Measurements from ENCODE around the gene USP24. TPM values are rescaled to one million over a fixed set of nuclear protein-coding genes. Genes with fewer than 3 reads are reported as not detected.

The USP24 gene
- polyA plus RNA-seq, 2 donors = 7.4 to 7.6 TPM

DNA sequence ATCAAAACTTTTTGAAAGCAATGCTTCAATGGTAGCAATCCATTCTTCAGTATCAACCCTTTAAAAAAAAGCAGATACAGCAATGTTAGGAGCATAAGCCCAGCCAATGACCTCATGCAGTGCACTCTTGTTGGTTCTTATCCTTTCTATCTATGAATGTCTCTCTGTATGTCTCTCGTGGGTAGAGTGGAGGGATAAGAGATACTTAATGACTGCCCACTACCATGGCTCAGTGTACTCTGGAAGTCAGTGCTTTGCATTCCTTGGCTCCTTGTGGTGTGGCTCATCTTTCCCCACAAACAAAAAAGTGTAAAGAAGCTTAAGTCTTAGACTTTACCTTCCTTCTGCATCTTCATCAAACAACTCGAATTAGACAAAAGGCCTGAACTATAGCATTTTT, 125.5 kb downstream of the USP24 start:
- Histone ChIP-seq H3K36me3 (ENCODE audit: control insufficient read depth in 2 of 2, insufficient read depth in 2 of 2, low read length in 1 of 2) (peaks cover 3 to 15% of the 10 kb centered on the region in 2 donors), H3K9me3 (ENCODE audit: control insufficient read depth in 2 of 2, insufficient read depth in 1 of 2, low read depth in 1 of 2, low read length in 1 of 2) (no peaks in the 10 kb centered on the region), H3K27ac (ENCODE audit: low read depth in 2 of 2, low read length in 1 of 2) (no peak overlapping the region), H3K4me3 (ENCODE audit: low read depth in 1 of 2, low read length in 2 of 2) (no peak overlapping the region), H3K27me3 (ENCODE audit: control insufficient read depth in 1 of 2, insufficient read depth in 2 of 2, low read length in 2 of 2) (no peaks in the 10 kb centered on the region), H3K4me1 (ENCODE audit: control insufficient read depth in 2 of 2, insufficient read depth in 2 of 2, low read length in 1 of 2) (no peaks in the 10 kb centered on the region)
- WGBS, 2 donors = 77 to 90% methylated on average over 2 of the region's 2 CpGs

DNA sequence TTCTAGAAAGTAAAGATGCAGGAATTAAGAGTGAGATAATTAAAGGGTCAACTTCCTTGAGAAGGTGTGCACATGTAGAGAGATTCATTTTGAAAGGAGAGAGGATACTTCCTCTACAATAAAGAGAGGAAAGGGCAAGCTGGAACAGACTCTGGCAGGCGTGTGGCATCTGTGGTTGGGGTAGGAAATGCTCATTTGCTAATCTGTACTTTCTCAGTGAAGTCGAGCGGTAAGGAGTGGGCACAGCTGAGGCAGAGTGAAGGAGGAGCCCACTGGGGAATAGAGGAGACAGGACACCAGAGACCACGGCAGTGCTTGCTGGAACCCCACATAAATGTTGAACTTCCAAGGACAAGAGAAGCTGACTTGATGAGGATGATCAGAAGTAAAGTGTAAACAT, 126.8 kb downstream of the USP24 start:
- WGBS, 2 donors = 75 to 77% methylated on average over 4 of the region's 4 CpGs
- Histone ChIP-seq H3K27me3 (ENCODE audit: control insufficient read depth in 1 of 2, insufficient read depth in 2 of 2, low read length in 2 of 2) (no peaks in the 10 kb centered on the region), H3K4me1 (ENCODE audit: control insufficient read depth in 2 of 2, insufficient read depth in 2 of 2, low read length in 1 of 2) (no peaks in the 10 kb centered on the region), H3K4me3 (ENCODE audit: low read depth in 1 of 2, low read length in 2 of 2) (no peak overlapping the region), H3K36me3 (ENCODE audit: control insufficient read depth in 2 of 2, insufficient read depth in 2 of 2, low read length in 1 of 2) (peaks cover 4 to 12% of the 10 kb centered on the region in 2 donors), H3K27ac (ENCODE audit: low read depth in 2 of 2, low read length in 1 of 2) (no peak overlapping the region), H3K9me3 (ENCODE audit: control insufficient read depth in 2 of 2, insufficient read depth in 1 of 2, low read depth in 1 of 2, low read length in 1 of 2) (no peaks in the 10 kb centered on the region)

DNA sequence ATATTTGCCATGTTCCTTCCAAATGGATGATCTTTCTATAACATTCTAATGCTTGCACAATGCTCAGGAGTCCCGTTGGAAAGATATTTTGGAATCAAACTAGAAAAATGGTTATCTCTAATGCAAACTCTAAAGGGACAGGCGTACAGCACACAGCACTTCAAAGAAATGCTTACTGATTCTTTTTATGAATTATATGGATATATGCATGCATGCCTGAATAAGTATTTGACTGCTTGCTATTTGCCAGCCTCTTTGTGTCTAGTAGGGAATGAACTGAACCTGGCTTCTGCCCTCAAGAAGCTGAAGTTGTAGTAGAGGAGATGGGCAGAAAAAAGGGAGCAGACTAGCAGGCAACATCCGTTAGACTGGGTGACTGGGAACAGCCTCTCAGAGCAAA, 127.7 kb downstream of the USP24 start:
- H3K36me3 ChIP-seq (ENCODE audit: control insufficient read depth in 2 of 2, insufficient read depth in 2 of 2, low read length in 1 of 2) = peaks cover 8 to 14% of the 10 kb centered on the region in 2 donors

GRCh38 chr1:55084257-55084656, 130.9 kb downstream of the USP24 start:
- no peak overlapping the region for H3K4me3 ChIP-seq (ENCODE audit: low read depth in 1 of 2, low read length in 2 of 2)

More for the DNA sequence above, 127.7 kb downstream of the USP24 start:
- Histone ChIP-seq H3K9me3 (ENCODE audit: control insufficient read depth in 2 of 2, insufficient read depth in 1 of 2, low read depth in 1 of 2, low read length in 1 of 2) (no peaks in the 10 kb centered on the region), H3K4me1 (ENCODE audit: control insufficient read depth in 2 of 2, insufficient read depth in 2 of 2, low read length in 1 of 2) (no peaks in the 10 kb centered on the region), H3K27me3 (ENCODE audit: control insufficient read depth in 1 of 2, insufficient read depth in 2 of 2, low read length in 2 of 2) (no peaks in the 10 kb centered on the region), H3K27ac (ENCODE audit: low read depth in 2 of 2, low read length in 1 of 2) (no peak overlapping the region), H3K4me3 (ENCODE audit: low read depth in 1 of 2, low read length in 2 of 2) (no peak overlapping the region)
- WGBS, 2 donors = 81 to 82% methylated on average over 3 of the region's 3 CpGs

GRCh38 chr1:55081905-55082296, 133.3 kb downstream of the USP24 start:
- no peaks in the 10 kb centered on the region for H3K27me3 ChIP-seq (ENCODE audit: control insufficient read depth in 1 of 2, insufficient read depth in 2 of 2, low read length in 2 of 2)
- no peaks in the 10 kb centered on the region for H3K4me1 ChIP-seq (ENCODE audit: control insufficient read depth in 2 of 2, insufficient read depth in 2 of 2, low read length in 1 of 2)
- H3K36me3 ChIP-seq (ENCODE audit: control insufficient read depth in 2 of 2, insufficient read depth in 2 of 2, low read length in 1 of 2) = peaks cover 9 to 18% of the 10 kb centered on the region in 2 donors
- 54 to 59% methylated on average over 2 of the region's 2 CpGs for WGBS, 2 donors
- H3K4me3 ChIP-seq (ENCODE audit: low read depth in 1 of 2, low read length in 2 of 2) = no peak overlapping the region
- H3K9me3 ChIP-seq (ENCODE audit: control insufficient read depth in 2 of 2, insufficient read depth in 1 of 2, low read depth in 1 of 2, low read length in 1 of 2) = no peaks in the 10 kb centered on the region
- no peak overlapping the region for H3K27ac ChIP-seq (ENCODE audit: low read depth in 2 of 2, low read length in 1 of 2)

More at GRCh38 chr1:55084257-55084656, 130.9 kb downstream of the USP24 start:
- H3K27ac ChIP-seq (ENCODE audit: low read depth in 2 of 2, low read length in 1 of 2) = no peak overlapping the region
- H3K36me3 ChIP-seq (ENCODE audit: control insufficient read depth in 2 of 2, insufficient read depth in 2 of 2, low read length in 1 of 2) = peaks cover 6 to 17% of the 10 kb centered on the region in 2 donors
- H3K4me1 ChIP-seq (ENCODE audit: control insufficient read depth in 2 of 2, insufficient read depth in 2 of 2, low read length in 1 of 2) = no peaks in the 10 kb centered on the region
- no peaks in the 10 kb centered on the region for H3K9me3 ChIP-seq (ENCODE audit: control insufficient read depth in 2 of 2, insufficient read depth in 1 of 2, low read depth in 1 of 2, low read length in 1 of 2)
- 93 to 95% methylated on average over 7 of the region's 7 CpGs for WGBS, 2 donors
- H3K27me3 ChIP-seq (ENCODE audit: control insufficient read depth in 1 of 2, insufficient read depth in 2 of 2, low read length in 2 of 2) = no peaks in the 10 kb centered on the region

DNA sequence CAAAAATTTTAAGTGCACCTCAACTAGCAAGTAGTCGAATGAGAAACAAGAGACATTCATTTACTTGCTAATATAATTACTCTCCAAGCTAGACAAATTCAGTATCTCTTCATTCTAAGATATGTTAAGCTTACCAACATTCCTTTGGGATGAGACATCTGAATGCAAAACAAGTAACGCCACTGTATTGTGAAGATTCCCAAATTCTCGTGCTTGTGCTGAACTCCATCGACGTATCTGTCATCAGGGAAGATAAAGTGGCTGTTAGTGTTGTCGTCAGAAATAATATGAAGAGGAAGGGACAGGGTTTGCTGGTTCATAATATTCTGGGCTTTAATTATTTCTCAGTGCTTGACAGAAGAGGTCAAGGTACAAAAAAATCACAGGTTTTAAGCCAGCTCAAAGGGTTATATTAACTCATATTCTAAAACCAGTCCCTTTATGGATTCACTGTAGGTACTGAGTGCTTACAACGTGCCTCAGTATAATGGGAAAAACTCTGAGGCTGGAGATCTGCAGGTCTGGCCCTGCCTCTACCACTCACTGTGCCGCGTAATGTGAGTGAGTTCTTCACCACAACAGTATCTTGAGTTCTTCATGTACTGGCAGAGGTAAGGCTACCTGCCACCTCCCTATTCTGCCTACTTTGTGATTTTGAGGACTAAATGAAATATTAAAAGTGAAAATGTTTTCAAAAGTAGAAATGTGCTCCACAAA, 133.8 kb downstream of the USP24 start:
- no peak overlapping the region for H3K4me3 ChIP-seq (ENCODE audit: low read depth in 1 of 2, low read length in 2 of 2)
- no peak overlapping the region for H3K27ac ChIP-seq (ENCODE audit: low read depth in 2 of 2, low read length in 1 of 2)
- no peaks in the 10 kb centered on the region for H3K9me3 ChIP-seq (ENCODE audit: control insufficient read depth in 2 of 2, insufficient read depth in 1 of 2, low read depth in 1 of 2, low read length in 1 of 2)
- no peaks in the 10 kb centered on the region for H3K4me1 ChIP-seq (ENCODE audit: control insufficient read depth in 2 of 2, insufficient read depth in 2 of 2, low read length in 1 of 2)
- H3K36me3 ChIP-seq (ENCODE audit: control insufficient read depth in 2 of 2, insufficient read depth in 2 of 2, low read length in 1 of 2) = peaks cover 9 to 18% of the 10 kb centered on the region in 2 donors
- WGBS, 2 donors = 65 to 69% methylated on average over 9 of the region's 9 CpGs
- no peaks in the 10 kb centered on the region for H3K27me3 ChIP-seq (ENCODE audit: control insufficient read depth in 1 of 2, insufficient read depth in 2 of 2, low read length in 2 of 2)

DNA sequence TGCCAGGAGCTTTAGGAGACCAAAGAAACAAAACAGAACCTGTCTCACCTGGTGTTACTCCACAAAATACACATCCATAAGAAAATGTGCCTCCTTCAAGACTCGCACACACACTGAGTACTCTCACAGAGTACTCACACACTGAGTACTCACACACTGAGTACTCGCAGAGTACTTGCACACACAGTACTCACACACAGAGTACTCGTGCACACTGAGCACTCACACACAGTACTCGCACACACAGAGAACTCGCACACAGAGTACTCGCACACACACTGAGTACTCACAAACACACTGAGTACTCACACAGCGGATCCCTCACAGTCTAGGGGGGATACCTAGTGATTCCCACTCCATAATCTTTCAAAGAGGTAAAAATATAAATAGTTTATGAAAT, 135.5 kb downstream of the USP24 start:
- H3K36me3 ChIP-seq (ENCODE audit: control insufficient read depth in 2 of 2, insufficient read depth in 2 of 2, low read length in 1 of 2) = peaks cover 8 to 16% of the 10 kb centered on the region in 2 donors
- H3K27ac ChIP-seq (ENCODE audit: low read depth in 2 of 2, low read length in 1 of 2) = no peak overlapping the region
- H3K9me3 ChIP-seq (ENCODE audit: control insufficient read depth in 2 of 2, insufficient read depth in 1 of 2, low read depth in 1 of 2, low read length in 1 of 2) = no peaks in the 10 kb centered on the region
- no peaks in the 10 kb centered on the region for H3K27me3 ChIP-seq (ENCODE audit: control insufficient read depth in 1 of 2, insufficient read depth in 2 of 2, low read length in 2 of 2)
- 97% methylated on average over 7 of the region's 7 CpGs for WGBS, 2 donors
- H3K4me3 ChIP-seq (ENCODE audit: low read depth in 1 of 2, low read length in 2 of 2) = no peak overlapping the region
- no peaks in the 10 kb centered on the region for H3K4me1 ChIP-seq (ENCODE audit: control insufficient read depth in 2 of 2, insufficient read depth in 2 of 2, low read length in 1 of 2)

GRCh38 chr1:55078470-55078869, 136.7 kb downstream of the USP24 start:
- H3K9me3 ChIP-seq (ENCODE audit: control insufficient read depth in 2 of 2, insufficient read depth in 1 of 2, low read depth in 1 of 2, low read length in 1 of 2) = no peaks in the 10 kb centered on the region
- 82 to 84% methylated on average over 3 of the region's 3 CpGs for WGBS, 2 donors
- no peaks in the 10 kb centered on the region for H3K4me1 ChIP-seq (ENCODE audit: control insufficient read depth in 2 of 2, insufficient read depth in 2 of 2, low read length in 1 of 2)
- no peak overlapping the region for H3K4me3 ChIP-seq (ENCODE audit: low read depth in 1 of 2, low read length in 2 of 2)
- no peaks in the 10 kb centered on the region for H3K27me3 ChIP-seq (ENCODE audit: control insufficient read depth in 1 of 2, insufficient read depth in 2 of 2, low read length in 2 of 2)
- H3K36me3 ChIP-seq (ENCODE audit: control insufficient read depth in 2 of 2, insufficient read depth in 2 of 2, low read length in 1 of 2) = peaks cover 8 to 19% of the 10 kb centered on the region in 2 donors
- H3K27ac ChIP-seq (ENCODE audit: low read depth in 2 of 2, low read length in 1 of 2) = no peak overlapping the region

DNA sequence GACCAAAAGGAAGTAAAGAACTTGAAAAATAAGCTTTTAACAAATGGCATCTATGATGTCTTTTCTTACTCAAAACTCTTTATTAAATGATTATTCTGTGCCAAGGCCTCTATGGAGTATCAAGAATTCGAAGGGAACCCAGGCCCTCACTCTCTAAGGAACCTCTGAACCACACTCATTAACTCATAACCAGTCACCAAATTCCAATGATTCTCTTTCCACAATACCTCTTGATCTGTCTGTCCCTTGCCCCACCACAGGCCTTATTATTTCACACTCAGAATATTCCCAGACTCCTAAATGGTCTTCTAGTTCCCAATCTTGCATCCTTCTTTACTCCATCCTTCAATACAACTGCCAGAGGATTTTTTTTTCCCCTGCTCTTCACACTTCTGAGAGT, 138.8 kb downstream of the USP24 start:
- Histone ChIP-seq H3K9me3 (ENCODE audit: control insufficient read depth in 2 of 2, insufficient read depth in 1 of 2, low read depth in 1 of 2, low read length in 1 of 2) (no peaks in the 10 kb centered on the region), H3K27ac (ENCODE audit: low read depth in 2 of 2, low read length in 1 of 2) (no peak overlapping the region), H3K4me3 (ENCODE audit: low read depth in 1 of 2, low read length in 2 of 2) (no peak overlapping the region), H3K27me3 (ENCODE audit: control insufficient read depth in 1 of 2, insufficient read depth in 2 of 2, low read length in 2 of 2) (no peaks in the 10 kb centered on the region), H3K36me3 (ENCODE audit: control insufficient read depth in 2 of 2, insufficient read depth in 2 of 2, low read length in 1 of 2) (peaks cover 6 to 23% of the 10 kb centered on the region in 2 donors), H3K4me1 (ENCODE audit: control insufficient read depth in 2 of 2, insufficient read depth in 2 of 2, low read length in 1 of 2) (no peaks in the 10 kb centered on the region)
- WGBS, 2 donors = 93 to 100% methylated on average over 1 of the region's 1 CpG

- Histone ChIP-seq H3K27me3 (ENCODE audit: control insufficient read depth in 1 of 2, insufficient read depth in 2 of 2, low read length in 2 of 2) (no peaks in the 10 kb centered on the region), H3K9me3 (ENCODE audit: control insufficient read depth in 2 of 2, insufficient read depth in 1 of 2, low read depth in 1 of 2, low read length in 1 of 2) (no peaks in the 10 kb centered on the region), H3K4me3 (ENCODE audit: low read depth in 1 of 2, low read length in 2 of 2) (no peak overlapping the region), H3K4me1 (ENCODE audit: control insufficient read depth in 2 of 2, insufficient read depth in 2 of 2, low read length in 1 of 2) (no peaks in the 10 kb centered on the region), H3K27ac (ENCODE audit: low read depth in 2 of 2, low read length in 1 of 2) (no peak overlapping the region), H3K36me3 (ENCODE audit: control insufficient read depth in 2 of 2, insufficient read depth in 2 of 2, low read length in 1 of 2) (peaks cover 16 to 29% of the 10 kb centered on the region in 2 donors)
- 74 to 98% methylated on average over 2 of the region's 2 CpGs for WGBS, 2 donors
Observed at GRCh38 chr1:55074455-55074854, 140.7 kb downstream of the USP24 start.

Data from esophagus (tissue), 2 donors.